K562 (cell line): Measurements from ENCODE around the gene PTPRG. TPM values are rescaled to one million over a fixed set of nuclear protein-coding genes. Genes with fewer than 3 reads are reported as not detected.
"Not testable (repeated sequence)": the region's sequence is repeated elsewhere in the genome, so short reads cannot be mapped to it uniquely, and the experiment has no call there.

ENCODE experiments used
- ATAC-seq: fragments of 200-7000 bp; cut with Tn5 transposase; 3 replicates; pipeline ENCODE4 v1.9.1; 2020; ENCODE audit warnings: moderate library complexity
- BruUV-seq: library from RNA; stranded (reverse); fragments of 400-500 nt; replicated peaks from 2 replicates; lab custom pipeline; 2021; lab: Mats Ljungman, UMichigan
- CTCF ChIA-PET: fragments of 300-600 bp; formaldehyde crosslinking; extraction: SDS; loops from one replicate; lab custom pipeline; 2021; ENCODE audit warnings: low intra/inter-chr PET ratio; lab: Yijun Ruan, JAX
- POLR2A ChIA-PET: fragments of 300-600, 350-650 bp; sonication (Branson Sonifier 250); formaldehyde crosslinking; extraction: SDS; loops from one replicate; lab custom pipeline; 2021; ENCODE audit warnings: antibody characterized with exemption, inconsistent platforms; lab: Yijun Ruan, JAX
- DNase-seq, 4 experiments: peaks; one replicate each; pipeline versions ENCODE4 v3.0.0 to v3.0.0-alpha.2; 2011 to 2018; ENCODE audit warnings: low spot score in 3 of 4, mixed read lengths in 3 of 4; ENCODE audit errors: extremely low read depth in 1 of 4
- FAIRE-seq: peaks from 2 replicates; lab custom pipeline; 2011; peaks lifted over from hg19 to GRCh38; lab: Jason Lieb, UNC
- H2AFZ ChIP-seq: 2 replicates; pipeline ENCODE4 v1.6.0; 2011; ENCODE audit warnings: low read depth, low read length, control low read depth, inconsistent platforms
- H3K27ac ChIP-seq: fragments of 200-600 bp; 3 replicates; pipeline ENCODE4 v1.8.0; 2011; ENCODE audit warnings: low read depth, mild to moderate bottlenecking, control low read depth, inconsistent platforms, low read length, moderate library complexity, mixed read lengths; ENCODE audit errors: extremely low read depth
- H3K27me3 ChIP-seq, 2 experiments: fragments of 300-600 bp in 1 of 2; 2 replicates in 1 of 2; 3 replicates in 1 of 2; pipeline versions ENCODE4 v1.6.0 to v1.8.0; 2011; ENCODE audit warnings: inconsistent platforms in 2 of 2, low read length in 2 of 2, mild to moderate bottlenecking in 1 of 2, mixed read lengths in 1 of 2, moderate library complexity in 1 of 2; ENCODE audit not compliant: control insufficient read depth in 2 of 2, insufficient read depth in 2 of 2
- H3K36me3 ChIP-seq: fragments of 300-600 bp; 3 replicates; pipeline ENCODE4 v1.8.0; 2011; ENCODE audit warnings: mild to moderate bottlenecking, low read length, inconsistent platforms; ENCODE audit not compliant: control insufficient read depth, insufficient read depth
- H3K4me1 ChIP-seq, 2 experiments: fragments of 200-600 bp in 1 of 2; replicated peaks in 1 of 2; 2 replicates in 1 of 2; 3 replicates in 1 of 2; pipeline versions ENCODE4 v1.5.1 to v1.8.0; 2011; ENCODE audit warnings: inconsistent platforms in 2 of 2, low read length in 2 of 2, mild to moderate bottlenecking in 1 of 2, mixed read lengths in 1 of 2, moderate library complexity in 1 of 2; ENCODE audit not compliant: control insufficient read depth in 2 of 2, insufficient read depth in 2 of 2
- H3K4me2 ChIP-seq: 2 replicates; pipeline ENCODE4 v1.6.1; 2011; ENCODE audit warnings: low read length, control low read depth, inconsistent platforms, mixed read lengths; ENCODE audit not compliant: insufficient read depth
- H3K4me3 ChIP-seq: fragments of 200-600 bp; sonication (generic), shearing (Covaris generic); 2 replicates; pipeline ENCODE4 v1.5.1; 2016; ENCODE audit warnings: control low read depth, inconsistent platforms
- H3K79me2 ChIP-seq: fragments of 200-600 bp; 3 replicates; pipeline ENCODE4 v1.8.0; 2011; ENCODE audit warnings: low read length, inconsistent platforms; ENCODE audit not compliant: control insufficient read depth, insufficient read depth
- H3K9ac ChIP-seq, 2 experiments: 2 replicates each; pipeline versions ENCODE4 v1.6.0 to v1.6.1; 2011; ENCODE audit warnings: low read depth in 2 of 2, low read length in 2 of 2, control low read depth in 1 of 2, inconsistent platforms in 1 of 2, mild to moderate bottlenecking in 1 of 2, mixed read lengths in 1 of 2; ENCODE audit not compliant: insufficient read depth in 1 of 2
- H3K9me1 ChIP-seq: one replicate; pipeline ENCODE4 v1.6.0; 2011; ENCODE audit warnings: inconsistent platforms, mild to moderate bottlenecking, low read length, moderate library complexity; ENCODE audit not compliant: control insufficient read depth, insufficient read depth
- H3K9me3 ChIP-seq: replicated peaks from 2 replicates; pipeline ENCODE4 v1.5.1; 2011; ENCODE audit warnings: low read depth, low read length, inconsistent platforms; ENCODE audit not compliant: control insufficient read depth, insufficient read depth
- H4K20me1 ChIP-seq: replicated peaks from 2 replicates; pipeline ENCODE4 v1.6.1; 2011; ENCODE audit warnings: low read length, inconsistent platforms, mixed read lengths; ENCODE audit not compliant: control insufficient read depth, insufficient read depth
- CBX2 ChIP-seq: fragments of 200-600 bp; sonication (generic); IDR thresholded peaks from one replicate; pipeline ENCODE4 v1.6.1; 2012; ENCODE audit warnings: mild to moderate bottlenecking, low read length, inconsistent platforms; ENCODE audit not compliant: insufficient read depth, poor library complexity, severe bottlenecking
- CBX5 ChIP-seq: IDR thresholded peaks from 2 replicates; pipeline ENCODE4 v1.6.1; 2014; ENCODE audit warnings: low read depth, borderline replicate concordance
- CHD2 ChIP-seq: IDR thresholded peaks from 2 replicates; pipeline ENCODE4 v1.6.1; 2011; ENCODE audit warnings: low read depth, low read length
- CSDE1 ChIP-seq, 2 experiments: fragments of 450-650 bp; IDR thresholded peaks; 2 replicates each; pipeline ENCODE4 v1.6.1; 2016; ENCODE audit warnings: mild to moderate bottlenecking in 1 of 2
- CTBP1 ChIP-seq: fragments of 450-650 bp; IDR thresholded peaks from 2 replicates; pipeline ENCODE4 v1.6.1; 2016; ENCODE audit warnings: borderline replicate concordance
- MYC ChIP-seq, 2 experiments: fragments of 250-450 bp in 1 of 2; sonication (Bioruptor Pico) in 1 of 2; IDR thresholded peaks; 2 replicates each; pipeline versions ENCODE4 v1.5.1 to v1.6.1; 2012 to 2021; ENCODE audit warnings: low read depth in 2 of 2, borderline replicate concordance in 1 of 2, improper control_type of control experiment in 1 of 2, low read length in 1 of 2, mild to moderate bottlenecking in 1 of 2, moderate library complexity in 1 of 2
- ZC3H4 ChIP-seq: sonication (generic); formaldehyde crosslinking; IDR thresholded peaks from 2 replicates; pipeline ENCODE4 v1.9.0; 2021; ENCODE audit warnings: missing genetic modification reagents, borderline replicate concordance
- ZNF232 ChIP-seq: sonication (generic); formaldehyde crosslinking; IDR thresholded peaks from 2 replicates; pipeline ENCODE4 v1.8.0; 2022; ENCODE audit warnings: mild to moderate bottlenecking, missing genetic modification reagents
- ZNF583 ChIP-seq: fragments of 250-450 bp; sonication (Bioruptor Pico); IDR thresholded peaks from 2 replicates; pipeline ENCODE4 v1.4.0; 2020
- ZNF584 ChIP-seq: fragments of 200-800 bp; sonication (Bioruptor generic); IDR thresholded peaks from 2 replicates; pipeline ENCODE4 v1.6.1; 2016; ENCODE audit warnings: low read depth, mild to moderate bottlenecking, missing genetic modification characterization, missing compliant biosample characterization
- WGBS: fragments of 100-300 bp; shearing (Covaris generic); methylation state at CpG from one replicate; pipeline ENCODE4 v1.1.6; 2016; ENCODE audit warnings: low coverage, mixed read lengths; ENCODE audit not compliant: insufficient coverage; ENCODE audit errors: missing lambda C conversion rate; 5-methylcytosine and 5-hydroxymethylcytosine counted together
- in situ Hi-C: fragments of 300-500 bp; cut with MboI; formaldehyde crosslinking; loops from 4 replicates; pipeline ENCODE4 v1.15.0; 2018; ENCODE audit warnings: inconsistent platforms, mixed read lengths
- intact Hi-C: fragments of 100-400 bp; cut with micrococcal nuclease; formaldehyde crosslinking; loops from 2 replicates; pipeline ENCODE4 v1.14.2; 2022
- polyA plus RNA-seq, 8 experiments: library from polyadenylated mRNA; depleted of rRNA in 4 of 8; stranded (reverse) in 5 of 8; unstranded in 3 of 8; fragments of >200 nt; fragmentation: Nextera tagmentation in 2 of 8; fragmentation: Illumina TruSeq in 1 of 8; extraction: Ambion mirVana in 2 of 8; extraction: Trizol in 1 of 8; gene quantifications; 2 replicates each; pipeline versions ENCODE4 v1.2.1 to v1.2.3, GENCODE V29; 2011 to 2014; ENCODE audit warnings: inconsistent platforms in 1 of 8, missing spikeins in 1 of 8
- total RNA-seq, 7 experiments: library from RNA; depleted of rRNA in 6 of 7; stranded (reverse); fragments of >200 nt in 6 of 7; fragmentation: Illumina TruSeq in 2 of 7; extraction: Trizol in 2 of 7; gene quantifications; 2 replicates each; pipeline versions ENCODE4 v1.2.1 to v1.2.3, GENCODE V29; 2011 to 2021; ENCODE audit warnings: low replicate concordance in 1 of 7
- TF ChIP-seq, protein P1 (sequence below): fragments of 450-650 bp; IDR thresholded peaks from 2 replicates; pipeline ENCODE4 v1.6.1; 2016; ENCODE audit warnings: low read depth, mild to moderate bottlenecking, moderate library complexity
- TF ChIP-seq, protein P2 (sequence below), 3 experiments: fragments of 200-800 bp in 1 of 3; sonication (Bioruptor generic) in 1 of 3; sonication (generic) in 1 of 3; formaldehyde crosslinking in 1 of 3; IDR thresholded peaks; 2 replicates each; pipeline versions ENCODE4 v1.6.1 to v1.8.0; 2016 to 2022; ENCODE audit warnings: mild to moderate bottlenecking in 2 of 3, missing compliant biosample characterization in 2 of 3, missing genetic modification characterization in 2 of 3, missing genetic modification reagents in 1 of 3

The PTPRG gene
- total and polyA plus RNA-seq, 9 of the 15 experiments (the other 6 are each of a cell fraction or from before 2014, with no cell fraction given): 0.16 TPM; not detected in 8

DNA sequence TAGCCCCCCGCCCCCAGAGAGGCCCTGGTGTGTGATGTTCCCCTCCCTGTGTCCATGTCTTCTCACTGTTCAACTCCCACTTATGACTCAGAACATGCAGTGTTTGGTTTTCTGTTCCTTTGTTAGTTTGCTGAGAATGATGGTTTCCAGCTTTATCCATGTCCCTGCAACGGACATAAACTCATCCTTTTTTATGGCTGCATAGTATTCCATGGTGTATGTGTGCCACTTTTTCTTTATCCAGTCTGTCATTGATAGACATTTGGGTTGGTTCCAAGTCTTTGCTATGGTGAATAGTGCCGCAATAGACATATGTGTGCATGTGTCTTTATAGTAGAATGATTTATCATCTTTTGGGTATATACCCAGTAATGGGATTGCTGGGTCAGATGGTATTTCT lies 149.5 kb downstream of the PTPRG start:
- H3K9me3 ChIP-seq, H3K27me3 ChIP-seq, H3K4me3 ChIP-seq, POLR2A ChIA-PET, H3K36me3 ChIP-seq, H3K4me1 ChIP-seq, H2AFZ ChIP-seq, in situ Hi-C loops, BruUV-seq, CTCF ChIA-PET, H4K20me1 ChIP-seq, H3K79me2 ChIP-seq, H3K4me2 ChIP-seq, FAIRE-seq, H3K27ac ChIP-seq, intact Hi-C loops, H3K9ac ChIP-seq, DNase-seq, H3K9me1 ChIP-seq, ATAC-seq: not testable (repeated sequence)
- 0% methylated on average over 2 of the region's 3 CpGs for WGBS

DNA sequence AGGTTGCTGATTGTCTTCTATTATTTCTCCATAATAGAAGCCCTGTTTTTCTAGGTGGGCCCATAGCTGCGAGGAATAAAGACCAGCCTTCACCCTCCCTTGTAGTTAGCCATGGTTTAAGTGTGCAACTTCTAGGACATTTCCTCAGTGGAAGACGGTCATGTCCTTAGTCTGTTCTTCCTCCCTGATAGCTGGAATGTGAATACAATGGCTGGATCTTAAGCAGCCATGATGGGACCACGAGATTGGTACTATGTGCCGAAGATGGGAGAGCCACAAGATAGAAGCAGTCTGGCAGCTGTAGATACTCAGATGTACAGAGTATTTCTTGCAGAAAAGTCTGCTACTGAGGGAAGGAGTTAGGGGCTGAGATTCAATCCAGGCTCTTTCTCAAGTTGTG lies 152.9 kb downstream of the PTPRG start:
- ChIA-PET CTCF (no interaction called here), POLR2A (no interaction called here)
- no peak for ATAC-seq
- BruUV-seq: no TSS peak
- TF ChIP-seq CHD2 (no peak), ZNF584 (no peak), CBX5 (no peak), ZNF232 (no peak), MYC (IDR thresholded peaks at IDR 0.05; ENCODE audit: low read depth, low read length) (no peak), MYC (CRISPR knock-in tag; IDR thresholded peaks at IDR 0.05; ENCODE audit: borderline replicate concordance, low read depth) (no peak), CBX2 (no peak), CTBP1 (no peak), ZNF583 (CRISPR knock-in tag) (no peak), ZC3H4 (CRISPR knock-in tag) (no peak), CSDE1 (IDR thresholded peaks at IDR 0.05) (no peak)
- TF ChIP-seq, protein P1, sequence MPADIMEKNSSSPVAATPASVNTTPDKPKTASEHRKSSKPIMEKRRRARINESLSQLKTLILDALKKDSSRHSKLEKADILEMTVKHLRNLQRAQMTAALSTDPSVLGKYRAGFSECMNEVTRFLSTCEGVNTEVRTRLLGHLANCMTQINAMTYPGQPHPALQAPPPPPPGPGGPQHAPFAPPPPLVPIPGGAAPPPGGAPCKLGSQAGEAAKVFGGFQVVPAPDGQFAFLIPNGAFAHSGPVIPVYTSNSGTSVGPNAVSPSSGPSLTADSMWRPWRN: no peak
- TF ChIP-seq, protein P2, sequence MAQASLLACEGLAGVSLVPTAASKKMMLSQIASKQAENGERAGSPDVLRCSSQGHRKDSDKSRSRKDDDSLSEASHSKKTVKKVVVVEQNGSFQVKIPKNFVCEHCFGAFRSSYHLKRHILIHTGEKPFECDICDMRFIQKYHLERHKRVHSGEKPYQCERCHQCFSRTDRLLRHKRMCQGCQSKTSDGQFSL (CRISPR knock-in tag; IDR thresholded peaks at IDR 0.05): no peak
- TF ChIP-seq, protein P2 (tag; IDR thresholded peaks at IDR 0.05): no peak
- no peaks in the 10 kb centered on the region for H3K36me3 ChIP-seq
- H3K79me2 ChIP-seq: no peaks in the 10 kb centered on the region
- H2AFZ ChIP-seq: no peak overlapping the region
- no peaks in the 10 kb centered on the region for H3K4me1 ChIP-seq
- no peak overlapping the region for H3K27ac ChIP-seq
- no peaks in the 10 kb centered on the region for H4K20me1 ChIP-seq
- intact Hi-C loops (no loop called here), in situ Hi-C loops (no loop called here)
- H3K9ac ChIP-seq: no peak overlapping the region
- no peaks in the 10 kb centered on the region for H3K27me3 ChIP-seq
- 0% methylated on average over 4 of the region's 4 CpGs for WGBS
- H3K9me1 ChIP-seq: no peaks in the 10 kb centered on the region
- no peaks in the 10 kb centered on the region for H3K9me3 ChIP-seq
- no peak overlapping the region for H3K4me2 ChIP-seq
- no peak for FAIRE-seq
- DNase-seq: no peak
- no peak overlapping the region for H3K4me3 ChIP-seq
